Prostate gland (tissue), 2 donors: ENCODE results near the gene SLCO4A1. TPM values are rescaled to one million over a fixed set of nuclear protein-coding genes. Genes with fewer than 3 reads are reported as not detected.

ENCODE experiments used
- DNase-seq: peaks from one replicate; pipeline ENCODE4 v3.0.0-alpha.2; 2019; ENCODE audit warnings: low spot score
- H3K27ac ChIP-seq, 2 donors: fragments of 200-600 bp; sonication (generic); 2 replicates each; pipeline ENCODE4 v1.5.1; 2017 to 2019
- H3K27me3 ChIP-seq: fragments of 200-600 bp; sonication (generic); replicated peaks from 2 replicates; pipeline ENCODE4 v1.5.1; 2019; ENCODE audit not compliant: insufficient read depth
- H3K36me3 ChIP-seq, 2 donors: fragments of 200-600 bp; sonication (generic); 1 replicate in 1 of 2; 2 replicates in 1 of 2; pipeline versions ENCODE4 v1.5.1 to v1.8.1; 2017 to 2019
- H3K4me1 ChIP-seq: fragments of 200-600 bp; sonication (generic); replicated peaks from 2 replicates; pipeline ENCODE4 v1.5.1; 2019
- H3K4me3 ChIP-seq, 2 donors: fragments of 200-600 bp; sonication (generic); 2 replicates each; pipeline ENCODE4 v1.5.1; 2017 to 2019
- H3K9me3 ChIP-seq: fragments of 200-600 bp; sonication (generic); 2 replicates; pipeline ENCODE4 v1.5.1; 2017
- CTCF ChIP-seq, 4 experiments: fragments of 200-600 bp in 2 of 4; fragments of 450-650 bp in 2 of 4; sonication (generic) in 2 of 4; IDR thresholded peaks; 1 replicate in 3 of 4; 2 replicates in 1 of 4; pipeline ENCODE4 v1.5.1; 2016 to 2019; ENCODE audit warnings: antibody characterized with exemption in 4 of 4, mild to moderate bottlenecking in 2 of 4, moderate library complexity in 2 of 4
- POLR2A ChIP-seq: fragments of 450-650 bp; IDR thresholded peaks from one replicate; pipeline ENCODE4 v1.6.1; 2016; ENCODE audit warnings: antibody characterized with exemption, mild to moderate bottlenecking
- POLR2AphosphoS5 ChIP-seq: sonication (generic); formaldehyde crosslinking; IDR thresholded peaks from one replicate; pipeline ENCODE4 v1.6.1; 2017; ENCODE audit warnings: antibody characterized with exemption
- WGBS: methylation state at CpG from one replicate; pipeline ENCODE4 v1.1.5; 2018; 5-methylcytosine and 5-hydroxymethylcytosine counted together
- intact Hi-C: fragments of 100-400 bp; cut with DNase I; formaldehyde crosslinking; loops from one replicate; pipeline ENCODE4 v1.14.2; 2022
- total RNA-seq, 2 donors: library from RNA; depleted of rRNA; stranded (reverse); fragments of >200 nt; gene quantifications; one replicate each; pipeline ENCODE4 v1.1.0, GENCODE V29; 2016

SLCO4A1 gene
- total RNA-seq, 2 donors from 2014 or later: 4.5 to 12.3 TPM

GRCh38 chr20:62655282-62656196, 13.2 kb downstream of the SLCO4A1 start:
- no peaks in the 10 kb centered on the region for H3K9me3 ChIP-seq
- H3K27me3 ChIP-seq: no peaks in the 10 kb centered on the region
- TF ChIP-seq POLR2AphosphoS5 (no peak), CTCF (IDR thresholded peaks at IDR 0.05) (no peak), POLR2A (no peak)
- peaks cover 5% of the 10 kb centered on the region for H3K4me1 ChIP-seq
- no peak for DNase-seq
- intact Hi-C loops: no loop called here
- no peaks in the 10 kb centered on the region for H3K36me3 ChIP-seq
- H3K4me3 ChIP-seq: no peak overlapping the region
- H3K27ac ChIP-seq: no peak overlapping the region
- 75% methylated on average over 29 of the region's 38 CpGs for WGBS

- DNase-seq: no peak
- Histone ChIP-seq H3K9me3 (no peaks in the 10 kb centered on the region), H3K4me3 (no peak overlapping the region), H3K4me1 (peaks cover 5% of the 10 kb centered on the region), H3K27ac (no peak overlapping the region), H3K27me3 (no peaks in the 10 kb centered on the region), H3K36me3 (no peaks in the 10 kb centered on the region)
- TF ChIP-seq POLR2A (no peak), CTCF (IDR thresholded peaks at IDR 0.05) (no peak), POLR2AphosphoS5 (no peak)
- intact Hi-C loops: no loop called here
- 89% methylated on average over 36 of the region's 39 CpGs for WGBS
These were observed 14.1 kb downstream of the SLCO4A1 start for GRCh38 chr20:62656197-62656918.

GRCh38 chr20:62656919-62657588, 14.8 kb downstream of the SLCO4A1 start:
- Histone ChIP-seq H3K36me3 (no peaks in the 10 kb centered on the region), H3K27me3 (no peaks in the 10 kb centered on the region), H3K27ac (no peak overlapping the region), H3K4me1 (peaks cover 5% of the 10 kb centered on the region), H3K9me3 (no peaks in the 10 kb centered on the region), H3K4me3 (no peak overlapping the region)
- intact Hi-C loops: no loop called here
- no peak for DNase-seq
- TF ChIP-seq POLR2A: no peak
- TF ChIP-seq POLR2AphosphoS5: no peak
- no peak for TF ChIP-seq CTCF (IDR thresholded peaks at IDR 0.05)
- 93% methylated on average over 36 of the region's 37 CpGs for whole genome bisulfite sequencing

- H3K4me3 ChIP-seq: no peak overlapping the region
- no peak overlapping the region for H3K27ac ChIP-seq
- TF ChIP-seq CTCF (IDR thresholded peaks at IDR 0.05) (no peak), POLR2AphosphoS5 (no peak), POLR2A (no peak)
- H3K36me3 ChIP-seq: no peaks in the 10 kb centered on the region
- H3K4me1 ChIP-seq: peaks cover 3% of the 10 kb centered on the region
- no peaks in the 10 kb centered on the region for H3K9me3 ChIP-seq
- DNase-seq: no peak
- 80% methylated on average over 7 of the region's 7 CpGs for WGBS
- no peaks in the 10 kb centered on the region for H3K27me3 ChIP-seq
- intact Hi-C loops: no loop called here
These were observed 15.3 kb downstream of the SLCO4A1 start for GRCh38 chr20:62657589-62657942.
